ENCODE data around the gene CREBRF.
"Not testable (repeated sequence)": the region's sequence is repeated elsewhere in the genome, so short reads cannot be mapped to it uniquely, and the experiment has no call there.

CREBRF gene

GRCh38 chr5:173035904-173036707, 20.0 kb upstream of the CREBRF start:
- peak in 1 of 2 donors; percentile 44 for DNase-seq (ENCODE audit: low read depth in 2 of 2)

DNA sequence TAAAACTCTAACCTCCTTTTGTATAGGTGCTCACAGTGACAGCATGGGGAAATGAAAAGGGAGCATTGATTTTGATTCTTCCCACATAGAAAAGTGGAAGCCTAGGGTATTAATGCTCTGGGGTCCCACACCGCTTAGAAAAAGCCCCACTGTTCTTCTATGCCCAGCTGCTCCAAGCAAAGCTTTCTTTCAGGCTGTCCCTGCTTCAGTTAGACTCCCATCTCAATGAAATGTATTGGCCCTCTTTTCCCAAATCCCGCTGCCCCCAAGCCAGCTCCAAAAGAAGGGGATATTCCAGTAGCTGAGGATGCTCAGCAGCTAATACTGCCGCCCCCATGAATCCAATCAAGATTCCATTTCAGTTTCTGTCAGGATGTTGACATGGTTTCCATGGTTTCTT, 17.0 kb upstream of the CREBRF start:
- DNase-seq (ENCODE audit: low read depth in 2 of 2): no peak

GRCh38 chr5:173039964-173040363, 16.2 kb upstream of the CREBRF start:
- no peak for DNase-seq (ENCODE audit: low read depth in 2 of 2)

- DNase-seq (ENCODE audit: low read depth in 2 of 2): no peak
Measured at GRCh38 chr5:173041881-173042762, 14.0 kb upstream of the CREBRF start.

DNA sequence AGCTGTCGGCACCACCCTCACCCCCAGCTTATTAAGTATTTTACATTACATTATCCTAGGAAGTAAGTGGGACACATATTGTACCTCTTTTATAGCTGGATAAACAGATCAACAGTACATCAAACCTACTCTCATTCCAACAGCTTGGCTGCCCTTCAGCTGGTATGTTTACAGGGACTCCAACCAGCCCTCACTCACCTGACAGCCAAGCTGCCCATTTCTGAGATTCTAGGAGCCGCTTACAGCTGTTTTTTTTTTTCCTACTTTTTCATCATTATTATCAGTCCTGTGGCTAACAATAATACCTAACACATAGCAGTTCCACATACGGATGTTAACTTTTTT, 13.4 kb upstream of the CREBRF start:
- no peak for DNase-seq (ENCODE audit: low read depth in 2 of 2)

GRCh38 chr5:173045474-173045873, 10.7 kb upstream of the CREBRF start:
- DNase-seq (ENCODE audit: low read depth in 2 of 2): no peak

DNA sequence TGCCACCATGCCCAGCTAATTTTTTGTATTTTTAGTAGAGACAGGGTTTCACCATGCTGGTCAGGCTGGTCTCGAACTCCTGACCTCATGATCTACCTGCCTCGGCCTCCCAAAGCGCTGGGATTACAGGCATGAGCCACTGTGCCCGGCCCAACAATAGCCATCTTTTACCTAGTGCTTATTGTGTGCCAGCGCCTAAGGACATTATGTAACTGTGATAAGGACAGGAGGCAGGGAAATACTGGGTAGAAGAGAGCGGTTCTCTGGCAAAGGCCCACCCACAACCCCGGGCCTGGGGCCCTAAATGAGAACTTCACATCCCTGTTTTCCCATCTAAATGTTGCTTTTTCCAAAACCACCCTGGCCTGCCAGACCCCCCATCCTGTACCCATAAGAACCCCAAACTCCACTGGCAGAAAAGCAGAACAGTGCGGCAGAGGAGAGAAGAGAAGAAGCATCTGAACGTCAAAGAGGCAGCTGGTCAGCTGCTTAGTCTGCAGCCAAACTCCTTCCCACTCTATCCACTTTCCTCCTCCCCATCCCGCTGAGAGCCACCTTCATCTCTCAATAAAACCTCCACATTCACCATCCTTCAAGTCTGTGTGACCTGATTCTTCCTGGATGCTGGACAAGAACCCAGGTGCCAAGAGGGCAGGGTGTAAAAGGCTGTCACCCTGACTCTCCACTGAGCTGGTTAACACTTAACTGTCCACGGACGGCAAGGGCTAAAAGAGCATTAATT, 8.9 kb upstream of the CREBRF start:
- DNase-seq (ENCODE audit: low read depth in 2 of 2): not testable (repeated sequence)

GRCh38 chr5:173047838-173048105, 8.4 kb upstream of the CREBRF start:
- DNase-seq (ENCODE audit: low read depth in 2 of 2): no peak

GRCh38 chr5:173050791-173051190, 5.4 kb upstream of the CREBRF start:
- no peak for DNase-seq (ENCODE audit: low read depth in 2 of 2)

GRCh38 chr5:173051746-173052145, 4.4 kb upstream of the CREBRF start:
- no peak for DNase-seq (ENCODE audit: low read depth in 2 of 2)

GRCh38 chr5:173053041-173053440, 3.1 kb upstream of the CREBRF start:
- no peak for DNase-seq (ENCODE audit: low read depth in 2 of 2)

DNA sequence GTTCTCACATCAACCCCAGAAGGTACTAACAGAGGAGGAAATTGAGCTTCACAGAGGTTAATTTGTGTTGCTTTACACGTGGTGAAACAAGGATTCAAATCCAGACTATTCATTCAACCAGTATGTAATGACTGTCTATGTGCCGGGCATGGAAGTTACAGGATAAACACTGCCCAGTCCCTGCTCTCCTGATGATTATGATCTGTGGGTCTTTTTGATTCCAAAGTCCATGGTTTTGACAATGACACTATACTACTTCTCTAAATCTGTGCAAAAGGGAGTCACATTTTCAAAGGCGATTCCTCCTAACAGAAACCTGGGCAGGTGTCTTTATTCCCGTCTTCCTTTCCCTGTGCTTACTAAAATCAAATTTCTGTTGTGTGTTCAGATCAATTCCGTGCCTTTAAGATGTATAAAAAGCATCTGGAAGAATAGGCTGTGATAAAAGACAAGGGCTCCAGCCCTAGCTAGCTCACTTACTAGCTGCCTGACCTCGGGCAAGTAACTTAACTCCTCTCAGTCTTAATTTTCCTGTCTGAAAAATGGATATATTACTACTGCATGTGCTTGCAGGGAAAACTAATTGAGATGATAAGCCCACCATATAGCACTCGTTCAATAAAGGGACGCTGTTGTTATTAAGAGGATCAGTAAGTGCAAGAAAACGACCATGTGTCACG, 970 bp upstream of the CREBRF start:
- DNase-seq (ENCODE audit: low read depth in 2 of 2): no peak

GRCh38 chr5:173055722-173055982, 500 bp upstream of the CREBRF start:
- DNase-seq (ENCODE audit: low read depth in 2 of 2): no peak

- no peak for DNase-seq (ENCODE audit: low read depth in 2 of 2)
Measured at GRCh38 chr5:173056783-173057061, 570 bp downstream of the CREBRF start.

DNA sequence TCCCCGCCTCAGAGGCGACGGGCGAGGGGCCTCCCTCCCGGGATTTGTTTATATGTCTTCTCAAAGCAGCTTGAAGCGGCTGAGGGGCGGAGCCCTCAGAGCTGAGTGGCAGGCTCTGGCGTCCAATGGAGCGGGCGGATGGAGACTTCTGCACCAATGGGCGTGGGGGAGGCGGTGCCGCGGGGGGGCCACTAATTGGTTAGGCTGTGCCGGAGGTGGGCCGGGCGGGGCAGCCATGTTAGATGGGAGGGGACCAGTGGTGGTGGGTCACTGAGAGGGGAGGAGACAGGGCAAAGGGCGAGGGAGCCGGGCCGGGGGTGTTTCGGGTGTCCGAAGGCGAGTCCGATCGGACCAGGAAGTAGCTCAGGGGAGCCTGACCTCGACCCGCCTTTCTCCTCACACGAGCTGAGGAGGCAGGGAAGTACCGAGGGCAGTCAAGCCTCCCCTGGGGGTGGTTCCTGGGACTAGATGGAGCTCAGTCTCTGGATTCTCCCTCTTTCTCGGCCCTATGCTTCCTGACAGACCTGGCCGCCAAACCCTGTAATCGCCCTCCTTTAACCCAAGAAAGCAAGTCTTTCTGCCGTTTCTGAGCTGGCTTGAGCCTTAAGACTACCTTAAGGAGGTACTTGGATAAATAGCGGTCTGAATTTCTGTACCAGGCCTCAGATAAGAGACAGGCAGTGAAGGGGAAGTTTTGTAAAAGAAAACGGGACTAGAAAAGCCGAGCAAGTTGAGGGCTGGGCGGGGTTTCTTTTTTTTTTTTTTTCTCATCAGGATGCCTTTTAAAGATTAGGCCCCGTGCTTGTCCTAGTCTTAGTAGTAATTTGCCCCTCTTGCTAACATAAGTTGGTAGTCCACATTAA, 1.1 kb downstream of the CREBRF start:
- peak; percentile 98 to 99 for DNase-seq (ENCODE audit: low read depth in 2 of 2)

DNA sequence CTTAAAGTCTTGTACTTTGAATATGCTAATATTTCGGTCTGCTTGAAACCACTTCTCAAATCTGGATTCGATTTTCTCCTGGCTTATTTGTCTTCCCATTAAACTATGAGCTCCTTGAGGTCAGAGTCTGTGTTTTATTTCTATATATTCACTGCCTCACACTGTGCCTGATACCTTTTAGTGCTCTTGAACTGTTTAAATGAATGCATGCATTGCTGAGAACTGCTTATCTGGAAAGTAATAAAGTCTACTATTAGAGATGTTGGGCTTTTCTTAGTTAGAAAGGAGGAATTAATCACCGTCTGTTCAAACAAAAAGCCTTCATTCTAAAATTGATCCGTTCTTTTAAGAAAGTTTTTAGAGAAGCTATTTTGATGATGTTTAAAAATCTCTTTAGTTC, 6.0 kb downstream of the CREBRF start:
- DNase-seq (ENCODE audit: low read depth in 2 of 2): no peak

- no peak for DNase-seq (ENCODE audit: low read depth in 2 of 2)
Measured at GRCh38 chr5:173065155-173065554, 9.0 kb downstream of the CREBRF start.

DNA sequence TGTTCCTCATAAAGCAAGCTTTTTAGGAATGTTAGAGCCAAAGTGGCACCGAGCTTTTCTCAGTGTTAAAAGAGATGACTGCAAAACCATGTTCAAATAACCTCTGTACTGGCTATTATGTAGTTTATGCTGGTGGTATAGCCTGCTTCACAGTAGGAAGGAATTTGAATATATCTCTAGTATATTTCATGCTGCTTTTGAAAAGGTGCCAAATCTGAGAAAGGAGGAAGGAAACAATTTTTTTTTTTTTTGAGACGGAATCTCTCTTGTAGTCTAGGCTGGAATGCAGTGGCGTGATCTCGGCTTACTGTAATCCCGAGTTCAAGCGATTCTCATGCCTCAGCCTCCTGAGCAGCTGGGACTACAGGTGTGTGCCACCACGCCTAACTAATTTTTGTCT, 13.5 kb downstream of the CREBRF start:
- DNase-seq (ENCODE audit: low read depth in 2 of 2): no peak

DNA sequence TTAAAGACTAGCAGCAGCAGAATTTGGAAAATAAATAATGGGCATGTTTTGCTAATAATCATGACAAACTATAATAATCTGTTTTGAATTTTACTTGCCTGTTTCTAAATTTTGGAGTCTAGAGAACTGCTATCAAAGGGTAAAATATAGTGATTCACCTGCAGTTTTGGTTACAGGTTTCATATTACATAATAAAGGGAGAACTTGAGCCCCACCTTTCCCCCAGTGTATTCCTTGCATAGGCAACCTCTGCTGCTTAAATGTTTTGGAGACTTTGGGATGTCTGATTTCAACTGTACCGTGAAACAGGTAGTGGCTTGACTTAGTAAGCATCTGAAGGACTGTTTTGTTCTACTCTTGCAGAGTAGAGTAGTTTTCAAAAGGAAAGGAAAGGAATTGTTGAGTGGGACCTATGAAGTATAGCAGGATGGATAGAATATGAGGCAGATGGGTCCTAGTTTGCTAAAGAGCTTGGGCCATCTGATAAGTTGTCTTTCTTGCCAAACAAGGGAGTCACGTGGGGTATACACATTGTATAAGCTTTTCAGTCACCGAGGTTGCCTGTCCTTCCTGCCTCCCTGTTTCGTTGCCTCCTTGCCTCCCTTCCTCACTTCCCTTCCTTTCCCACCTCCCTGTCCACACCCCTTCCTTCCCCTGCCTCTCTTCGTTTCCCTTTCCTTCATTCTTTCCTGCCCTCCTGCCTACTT, 19.1 kb downstream of the CREBRF start:
- no peak for DNase-seq (ENCODE audit: low read depth in 2 of 2)

GRCh38 chr5:173075970-173076369, 19.8 kb downstream of the CREBRF start:
- DNase-seq (ENCODE audit: low read depth in 2 of 2): no peak

GRCh38 chr5:173076471-173076870, 20.3 kb downstream of the CREBRF start:
- DNase-seq (ENCODE audit: low read depth in 2 of 2): not testable (repeated sequence)

Data from stimulated activated CD8-positive, alpha-beta memory T cell treated with anti-CD3 and anti-CD28 coated beads, Interleukin-15, amount 100 ng/mL, for 48 hours (primary cell).